Ishikawa (cell line): ENCODE data around the gene ZNF423.

ENCODE experiments used
- CREB1 ChIP-seq: IDR thresholded peaks from 2 replicates; pipeline ENCODE4 v1.6.1; 2012; ENCODE audit warnings: low read depth
- EGR1 ChIP-seq: IDR thresholded peaks from 2 replicates; pipeline ENCODE4 v1.6.1; 2012
- EP300 ChIP-seq: IDR thresholded peaks from 2 replicates; pipeline ENCODE4 v1.6.1; 2012; ENCODE audit warnings: borderline replicate concordance
- MAX ChIP-seq: IDR thresholded peaks from 2 replicates; pipeline ENCODE4 v1.6.1; 2012
- RAD21 ChIP-seq: IDR thresholded peaks from 2 replicates; pipeline ENCODE4 v1.6.1; 2012; ENCODE audit warnings: low read depth
- TCF12 ChIP-seq: IDR thresholded peaks from 2 replicates; pipeline ENCODE4 v1.6.1; 2012; ENCODE audit warnings: low read depth
- USF1 ChIP-seq: IDR thresholded peaks from 2 replicates; pipeline ENCODE4 v1.6.1; 2012
- ZBTB7A ChIP-seq: IDR thresholded peaks from 2 replicates; pipeline ENCODE4 v1.6.1; 2012; ENCODE audit warnings: low read depth

GRCh38 chr16:49724774-49725173 lies 131.1 kb downstream of the ZNF423 start:
- TF ChIP-seq EGR1: no peak
- no peak for TF ChIP-seq TCF12
- no peak for TF ChIP-seq CREB1
- TF ChIP-seq EP300: no peak
- TF ChIP-seq RAD21: no peak
- no peak for TF ChIP-seq ZBTB7A
- no peak for TF ChIP-seq MAX
- no peak for TF ChIP-seq USF1
